Measurements from ENCODE around the gene UPK2. TPM values are rescaled to one million over a fixed set of nuclear protein-coding genes. Genes with fewer than 3 reads are reported as not detected.
A peak's percentile ranks its signal among the peaks of the same experiment; 100 is the strongest.

The UPK2 gene
- total RNA-seq, 1 donor from 2014 or later, result not detected

- no peaks in the 10 kb centered on the region for H3K9me3 Mint-ChIP-seq
- no peaks in the 10 kb centered on the region for H3K36me3 Mint-ChIP-seq (ENCODE audit: low read depth)
- H3K4me3 Mint-ChIP-seq, result no peak overlapping the region
- no peaks in the 10 kb centered on the region for H3K27me3 Mint-ChIP-seq (ENCODE audit: low read depth)
- H3K27ac Mint-ChIP-seq (ENCODE audit: unreplicated experiment), result peak overlapping the region; percentile 78
- no peak for TF ChIP-seq CTCF (conservative IDR thresholded peaks at IDR 0.05)
- DNase-seq (ENCODE audit: low read depth, low spot score), result no peak
- peaks cover 50% of the 10 kb centered on the region for H3K4me1 Mint-ChIP-seq
These were observed 46.3 kb upstream of the UPK2 start for GRCh38 chr11:118909619-118910308.

- H3K4me1 Mint-ChIP-seq, result peaks cover 57% of the 10 kb centered on the region
These were observed 45.6 kb upstream of the UPK2 start for GRCh38 chr11:118910309-118911112.

DNA sequence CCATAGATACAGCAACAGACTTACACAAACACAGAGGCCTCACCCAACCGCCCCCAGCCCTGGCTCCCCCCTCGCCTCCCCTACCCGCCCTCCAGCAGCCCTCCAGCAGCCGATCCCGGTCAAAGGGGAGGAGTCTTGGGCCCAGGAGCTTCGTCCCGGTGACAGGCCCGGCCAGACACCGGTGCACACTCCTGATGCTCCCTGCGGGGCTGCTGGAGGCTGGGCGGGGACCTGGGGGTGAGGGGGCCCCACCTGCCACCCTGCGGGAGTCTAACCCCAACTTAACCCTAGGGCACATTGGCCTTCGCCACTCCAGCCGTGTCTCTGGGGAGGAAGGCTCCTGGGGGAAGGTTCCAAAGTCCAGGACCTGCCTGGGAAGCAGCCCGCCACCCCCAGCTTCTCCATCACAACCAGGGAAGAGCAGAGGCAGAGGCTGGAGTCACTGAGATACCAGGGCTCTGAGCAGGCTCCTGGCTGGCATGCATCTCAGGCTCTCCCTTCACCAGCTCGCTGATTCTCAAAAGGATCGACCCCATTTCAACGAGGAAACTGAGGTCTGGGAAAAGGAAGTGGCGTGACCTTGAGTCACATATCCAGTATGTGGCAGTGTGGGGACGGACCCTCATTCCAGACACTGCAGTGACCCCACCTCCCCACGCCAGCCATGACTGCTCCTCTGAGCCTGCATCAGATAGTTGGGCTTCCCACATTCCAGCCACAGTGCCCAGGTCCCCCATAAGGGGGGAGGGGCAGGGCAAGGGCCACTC lies 44.8 kb upstream of the UPK2 start:
- TF ChIP-seq CTCF (conservative IDR thresholded peaks at IDR 0.05), result no peak
- Mint-ChIP-seq H3K9me3 (no peaks in the 10 kb centered on the region), H3K36me3 (ENCODE audit: low read depth) (no peaks in the 10 kb centered on the region), H3K27ac (ENCODE audit: unreplicated experiment) (peak overlapping the region; percentile 98), H3K27me3 (ENCODE audit: low read depth) (no peaks in the 10 kb centered on the region), H3K4me1 (peaks cover 63% of the 10 kb centered on the region), H3K4me3 (peak overlapping the region; percentile 75)
- DNase-seq (ENCODE audit: low read depth, low spot score), result no peak

More at GRCh38 chr11:118910309-118911112, 45.6 kb upstream of the UPK2 start:
- DNase-seq (ENCODE audit: low read depth, low spot score), result no peak
- Mint-ChIP-seq H3K27me3 (ENCODE audit: low read depth) (no peaks in the 10 kb centered on the region), H3K36me3 (ENCODE audit: low read depth) (no peaks in the 10 kb centered on the region), H3K27ac (ENCODE audit: unreplicated experiment) (peak overlapping the region; percentile 96), H3K9me3 (no peaks in the 10 kb centered on the region), H3K4me3 (peak overlapping the region; percentile 38)
- TF ChIP-seq CTCF (conservative IDR thresholded peaks at IDR 0.05), result no peak

DNA sequence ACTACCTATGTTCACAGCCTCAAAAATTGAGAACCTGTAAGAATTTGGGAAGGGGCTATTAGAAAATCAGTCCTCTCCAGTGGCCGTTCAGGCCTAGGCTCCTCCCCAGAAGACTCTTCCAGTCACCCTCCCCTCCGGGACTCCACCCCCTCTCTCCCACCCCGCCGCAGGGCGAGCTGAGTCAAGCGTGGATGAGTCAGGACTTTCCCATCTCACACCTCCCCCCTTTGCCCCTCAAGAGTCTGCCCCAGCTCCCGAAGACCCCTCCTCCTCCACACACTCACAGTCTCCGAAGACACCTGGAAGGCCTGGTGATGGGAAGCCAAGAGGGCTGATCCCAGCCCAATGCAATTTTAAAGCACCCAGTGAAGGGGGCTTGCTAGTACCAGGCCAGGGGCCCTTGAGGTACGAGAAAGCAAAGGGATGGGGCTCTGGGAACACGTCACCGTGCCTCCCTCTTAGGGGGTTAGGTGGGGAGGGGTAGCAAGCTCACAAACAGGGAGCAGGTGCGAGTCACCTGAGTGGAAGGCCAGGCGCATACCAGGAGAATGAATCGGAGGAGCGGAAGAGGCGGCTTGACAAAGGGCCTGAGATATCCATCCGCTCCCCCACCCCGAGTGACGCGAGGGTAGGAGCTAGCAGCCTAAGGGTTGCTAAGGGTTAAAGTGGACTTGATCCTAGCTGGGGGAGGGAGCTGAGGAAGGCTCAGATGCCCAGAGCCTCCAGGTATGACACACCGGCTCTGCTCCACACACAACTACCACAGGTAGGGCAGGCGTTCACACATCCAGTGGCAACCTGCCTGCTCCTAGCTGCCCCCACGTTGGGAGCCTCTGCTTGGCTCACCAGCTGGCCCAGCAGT lies 44.0 kb upstream of the UPK2 start:
- no peak for DNase-seq (ENCODE audit: low read depth, low spot score)
- Mint-ChIP-seq H3K4me1 (peaks cover 68% of the 10 kb centered on the region), H3K4me3 (peak overlapping the region; percentile 75), H3K36me3 (ENCODE audit: low read depth) (no peaks in the 10 kb centered on the region), H3K27ac (ENCODE audit: unreplicated experiment) (peak overlapping the region; percentile 98), H3K9me3 (no peaks in the 10 kb centered on the region), H3K27me3 (ENCODE audit: low read depth) (no peaks in the 10 kb centered on the region)
- TF ChIP-seq CTCF (conservative IDR thresholded peaks at IDR 0.05), result no peak

Data from neural crest cell (in vitro differentiated cells).